Nephron progenitor cell (in vitro differentiated cells): ENCODE results near the gene RFXANK.

Source experiments
- DNase-seq: peaks from one replicate; pipeline ENCODE4 v3.0.0; 2021
- H3K27ac Mint-ChIP-seq: 2 replicates; pipeline ENCODE4 v1.8.0; 2021; ENCODE audit warnings: mild to moderate bottlenecking, moderate library complexity, mixed read lengths
- H3K27me3 Mint-ChIP-seq: 2 replicates; pipeline ENCODE4 v1.8.0; 2021; ENCODE audit warnings: mild to moderate bottlenecking, low read depth, mixed read lengths; ENCODE audit not compliant: poor library complexity
- H3K36me3 Mint-ChIP-seq: 2 replicates; pipeline ENCODE4 v1.8.0; 2021; ENCODE audit warnings: low read depth, mixed read lengths
- H3K4me1 Mint-ChIP-seq: 2 replicates; pipeline ENCODE4 v1.8.0; 2021; ENCODE audit warnings: mixed read lengths
- H3K4me3 Mint-ChIP-seq: 2 replicates; pipeline ENCODE4 v1.8.0; 2021; ENCODE audit warnings: mild to moderate bottlenecking, moderate library complexity, mixed read lengths
- H3K9me3 Mint-ChIP-seq: 2 replicates; pipeline ENCODE4 v1.8.0; 2021; ENCODE audit warnings: mild to moderate bottlenecking, moderate library complexity, mixed read lengths
- CTCF ChIP-seq: fragments of 200-600 bp; sonication (generic); IDR thresholded peaks from 2 replicates; pipeline ENCODE4 v1.5.0; 2021; ENCODE audit warnings: antibody characterized with exemption

Gene RFXANK

GRCh38 chr19:19223636-19224035 is 31.6 kb downstream of the RFXANK start:
- DNase-seq = no peak
- H3K9me3 Mint-ChIP-seq = peaks cover 8% of the 10 kb centered on the region
- TF ChIP-seq CTCF = no peak
- H3K27ac Mint-ChIP-seq = no peak overlapping the region
- H3K4me3 Mint-ChIP-seq = no peak overlapping the region
- H3K36me3 Mint-ChIP-seq = no peaks in the 10 kb centered on the region
- H3K4me1 Mint-ChIP-seq = peaks cover 3% of the 10 kb centered on the region
- peaks cover 67% of the 10 kb centered on the region for H3K27me3 Mint-ChIP-seq

- no peak for TF ChIP-seq CTCF
- peaks cover 8% of the 10 kb centered on the region for H3K9me3 Mint-ChIP-seq
- no peak for DNase-seq
- no peak overlapping the region for H3K4me3 Mint-ChIP-seq
- H3K36me3 Mint-ChIP-seq = no peaks in the 10 kb centered on the region
- H3K27me3 Mint-ChIP-seq = peaks cover 66% of the 10 kb centered on the region
- H3K27ac Mint-ChIP-seq = no peak overlapping the region
- H3K4me1 Mint-ChIP-seq = peaks cover 4% of the 10 kb centered on the region
Measured at GRCh38 chr19:19224150-19224851, 32.2 kb downstream of the RFXANK start.

- H3K4me3 Mint-ChIP-seq = no peak overlapping the region
- peak; percentile 81 for DNase-seq
- H3K9me3 Mint-ChIP-seq = peaks cover 8% of the 10 kb centered on the region
- TF ChIP-seq CTCF = peak; percentile 68
- H3K36me3 Mint-ChIP-seq = no peaks in the 10 kb centered on the region
- H3K27ac Mint-ChIP-seq = no peak overlapping the region
- H3K4me1 Mint-ChIP-seq = peaks cover 4% of the 10 kb centered on the region
- H3K27me3 Mint-ChIP-seq = peaks cover 68% of the 10 kb centered on the region
Measured at GRCh38 chr19:19224852-19225494, 32.9 kb downstream of the RFXANK start.

- Mint-ChIP-seq H3K27ac (no peak overlapping the region), H3K9me3 (peaks cover 8% of the 10 kb centered on the region), H3K4me1 (peaks cover 4% of the 10 kb centered on the region), H3K27me3 (peaks cover 74% of the 10 kb centered on the region), H3K36me3 (no peaks in the 10 kb centered on the region), H3K4me3 (no peak overlapping the region)
- no peak for DNase-seq
- no peak for TF ChIP-seq CTCF
Measured at GRCh38 chr19:19226204-19226603, 34.1 kb downstream of the RFXANK start.

- no peak for DNase-seq
- no peak for TF ChIP-seq CTCF
- Mint-ChIP-seq H3K4me1 (peaks cover 4% of the 10 kb centered on the region), H3K36me3 (no peaks in the 10 kb centered on the region), H3K4me3 (no peak overlapping the region), H3K9me3 (peaks cover 8% of the 10 kb centered on the region), H3K27ac (no peak overlapping the region), H3K27me3 (peaks cover 78% of the 10 kb centered on the region)
Measured at GRCh38 chr19:19226663-19227062, 34.6 kb downstream of the RFXANK start.

GRCh38 chr19:19227217-19227616 is 35.2 kb downstream of the RFXANK start:
- H3K4me1 Mint-ChIP-seq = peaks cover 4% of the 10 kb centered on the region
- no peak for TF ChIP-seq CTCF
- peaks cover 8% of the 10 kb centered on the region for H3K9me3 Mint-ChIP-seq
- no peaks in the 10 kb centered on the region for H3K36me3 Mint-ChIP-seq
- DNase-seq = no peak
- peaks cover 75% of the 10 kb centered on the region for H3K27me3 Mint-ChIP-seq
- H3K27ac Mint-ChIP-seq = no peak overlapping the region
- no peak overlapping the region for H3K4me3 Mint-ChIP-seq
